Measurements from ENCODE around the gene MYORG.

The MYORG gene

GRCh38 chr9:34384368-34385165 is 7.9 kb upstream of the MYORG start:
- no peak for DNase-seq (ENCODE audit: low read depth in 2 of 2)

GRCh38 chr9:34383904-34384303 is 7.2 kb upstream of the MYORG start:
- no peak for DNase-seq (ENCODE audit: low read depth in 2 of 2)

- DNase-seq (ENCODE audit: low read depth in 2 of 2): no peak
These were observed 6.2 kb upstream of the MYORG start for GRCh38 chr9:34382879-34383278.

GRCh38 chr9:34382054-34382453 is 5.4 kb upstream of the MYORG start:
- no peak for DNase-seq (ENCODE audit: low read depth in 2 of 2)

- no peak for DNase-seq (ENCODE audit: low read depth in 2 of 2)
These were observed 4.6 kb upstream of the MYORG start for GRCh38 chr9:34381323-34381722.

- DNase-seq (ENCODE audit: low read depth in 2 of 2): peak; percentile 42 to 73
These were observed 4.0 kb upstream of the MYORG start for GRCh38 chr9:34380511-34381315.

- DNase-seq (ENCODE audit: low read depth in 2 of 2): no peak
These were observed 3.4 kb upstream of the MYORG start for GRCh38 chr9:34380034-34380510.

- DNase-seq (ENCODE audit: low read depth in 2 of 2): peak; percentile 77 to 81
These were observed 2.8 kb upstream of the MYORG start for GRCh38 chr9:34379334-34380033.

- DNase-seq (ENCODE audit: low read depth in 2 of 2): no peak
These were observed 1.8 kb upstream of the MYORG start for GRCh38 chr9:34378376-34379060.

- no peak for DNase-seq (ENCODE audit: low read depth in 2 of 2)
These were observed 677 bp upstream of the MYORG start for GRCh38 chr9:34377404-34377746.

- DNase-seq (ENCODE audit: low read depth in 2 of 2): no peak
These were observed 650 bp downstream of the MYORG start for GRCh38 chr9:34375901-34376595.

- DNase-seq (ENCODE audit: low read depth in 2 of 2): no peak
These were observed 1.7 kb downstream of the MYORG start for GRCh38 chr9:34374905-34375552.

GRCh38 chr9:34374339-34374738 is 2.4 kb downstream of the MYORG start:
- DNase-seq (ENCODE audit: low read depth in 2 of 2): no peak

- no peak for DNase-seq (ENCODE audit: low read depth in 2 of 2)
These were observed 2.9 kb downstream of the MYORG start for GRCh38 chr9:34373749-34374148.

- no peak for DNase-seq (ENCODE audit: low read depth in 2 of 2)
These were observed 4.2 kb downstream of the MYORG start for GRCh38 chr9:34372467-34373011.

GRCh38 chr9:34371886-34372466 is 4.7 kb downstream of the MYORG start:
- no peak for DNase-seq (ENCODE audit: low read depth in 2 of 2)

- DNase-seq (ENCODE audit: low read depth in 2 of 2): no peak
These were observed 5.5 kb downstream of the MYORG start for GRCh38 chr9:34370970-34371880.

GRCh38 chr9:34370335-34370969 is 6.2 kb downstream of the MYORG start:
- no peak for DNase-seq (ENCODE audit: low read depth in 2 of 2)

All from stimulated activated CD4-positive, alpha-beta T cell treated with anti-CD3 and anti-CD28 coated beads, Interleukin-1b, Interleukin-23, amount 100 ng/mL, for 1 hour (primary cell).